Neural progenitor cell (in vitro differentiated cells): Measurements from ENCODE around the gene SGTA. TPM values are rescaled to one million over a fixed set of nuclear protein-coding genes. Genes with fewer than 3 reads are reported as not detected.

ENCODE experiments used
- DNase-seq: peaks from one replicate; pipeline ENCODE4 v3.0.0-alpha.2; 2016; ENCODE audit warnings: low spot score
- H2AFZ ChIP-seq: fragments of 200-600 bp; sonication (generic); replicated peaks from 2 replicates; pipeline ENCODE4 v1.6.1; 2016; ENCODE audit warnings: antibody characterized with exemption
- H3F3A ChIP-seq: fragments of 200-600 bp; sonication (generic); 2 replicates; pipeline ENCODE4 v1.6.1; 2016; ENCODE audit warnings: antibody characterized with exemption, low read depth
- H3K27ac ChIP-seq: fragments of 200-600 bp; sonication (generic); 2 replicates; pipeline ENCODE4 v1.5.1; 2016; ENCODE audit warnings: mild to moderate bottlenecking
- H3K27me3 ChIP-seq: fragments of 200-600 bp; sonication (generic); 2 replicates; pipeline ENCODE4 v1.6.1; 2016; ENCODE audit warnings: mild to moderate bottlenecking, moderate library complexity
- H3K36me3 ChIP-seq: fragments of 200-600 bp; sonication (generic); 2 replicates; pipeline ENCODE4 v1.5.1; 2016
- H3K4me1 ChIP-seq: fragments of 200-600 bp; sonication (generic); 2 replicates; pipeline ENCODE4 v1.6.1; 2016; ENCODE audit warnings: mixed run types
- H3K4me2 ChIP-seq: fragments of 200-600 bp; sonication (generic); 2 replicates; pipeline ENCODE4 v1.6.1; 2016
- H3K4me3 ChIP-seq: fragments of 200-600 bp; sonication (generic); 2 replicates; pipeline ENCODE4 v1.5.1; 2016
- H3K79me2 ChIP-seq: fragments of 200-600 bp; sonication (generic); 2 replicates; pipeline ENCODE4 v1.6.1; 2016; ENCODE audit warnings: low read depth
- H3K9ac ChIP-seq: fragments of 200-600 bp; sonication (generic); 2 replicates; pipeline ENCODE4 v1.6.1; 2016
- H3K9me3 ChIP-seq: fragments of 200-600 bp; sonication (generic); 2 replicates; pipeline ENCODE4 v1.5.1; 2016; ENCODE audit warnings: low read depth
- H4K20me1 ChIP-seq: fragments of 200-600 bp; sonication (generic); 2 replicates; pipeline ENCODE4 v1.6.1; 2016; ENCODE audit warnings: low read depth
- H3K27ac Mint-ChIP-seq: 3 replicates; pipeline ENCODE4 v1.8.0; 2021; ENCODE audit warnings: mixed read lengths
- H3K27me3 Mint-ChIP-seq: 2 replicates; pipeline ENCODE4 v1.8.0; 2022; ENCODE audit warnings: low read depth, mild to moderate bottlenecking, inconsistent platforms, moderate library complexity, mixed read lengths; ENCODE audit not compliant: insufficient read depth
- H3K36me3 Mint-ChIP-seq: 3 replicates; pipeline ENCODE4 v1.8.0; 2021; ENCODE audit warnings: mixed read lengths
- H3K4me1 Mint-ChIP-seq: 3 replicates; pipeline ENCODE4 v1.8.0; 2021; ENCODE audit warnings: mixed read lengths
- H3K4me3 Mint-ChIP-seq: 3 replicates; pipeline ENCODE4 v1.8.0; 2021; ENCODE audit warnings: mild to moderate bottlenecking, moderate library complexity, mixed read lengths
- H3K9me3 Mint-ChIP-seq: 3 replicates; pipeline ENCODE4 v1.8.0; 2020; ENCODE audit warnings: mixed read lengths
- CTCF ChIP-seq: fragments of 200-600 bp; sonication (generic); IDR thresholded peaks from 2 replicates; pipeline ENCODE4 v1.5.1; 2017; ENCODE audit warnings: antibody characterized with exemption, mild to moderate bottlenecking
- EZH2 ChIP-seq: fragments of 200-600 bp; sonication (generic); IDR thresholded peaks from 2 replicates; pipeline ENCODE4 v1.6.1; 2017; ENCODE audit warnings: antibody characterized with exemption, mild to moderate bottlenecking, moderate library complexity
- EZH2phosphoT487 ChIP-seq: fragments of 200-600 bp; sonication (generic); IDR thresholded peaks from 2 replicates; pipeline ENCODE4 v1.6.1; 2017; ENCODE audit warnings: antibody characterized with exemption
- total RNA-seq: library from RNA; depleted of rRNA; stranded (reverse); fragments of >200 nt; gene quantifications from 2 replicates; pipeline ENCODE4 v1.2.3, GENCODE V29; 2015; ENCODE audit warnings: low replicate concordance

Gene SGTA
- total RNA-seq, 1 donor from 2014 or later: 30.9 TPM

- H3K9me3 Mint-ChIP-seq: no peaks in the 10 kb centered on the region
- Histone ChIP-seq H3K4me3 (no peak overlapping the region), H3K4me1 (no peaks in the 10 kb centered on the region), H3F3A (peaks cover 9% of the 10 kb centered on the region), H3K27ac (no peak overlapping the region), H2AFZ (no peak overlapping the region), H4K20me1 (peaks cover 82% of the 10 kb centered on the region), H3K9me3 (no peaks in the 10 kb centered on the region), H3K36me3 (no peaks in the 10 kb centered on the region), H3K9ac (no peak overlapping the region), H3K27me3 (no peaks in the 10 kb centered on the region), H3K79me2 (peaks cover 88% of the 10 kb centered on the region), H3K4me2 (no peak overlapping the region)
- peaks cover 35% of the 10 kb centered on the region for H3K4me1 Mint-ChIP-seq
- no peak for DNase-seq
- H3K27me3 Mint-ChIP-seq: peaks cover 7% of the 10 kb centered on the region
- H3K36me3 Mint-ChIP-seq: peaks cover 12% of the 10 kb centered on the region
- TF ChIP-seq CTCF (no peak), EZH2phosphoT487 (no peak), EZH2 (no peak)
- H3K4me3 Mint-ChIP-seq: no peak overlapping the region
- no peak overlapping the region for H3K27ac Mint-ChIP-seq
These were observed 3.8 kb downstream of the SGTA start for GRCh38 chr19:2779121-2779740.

GRCh38 chr19:2777952-2778683, 5.0 kb downstream of the SGTA start:
- H3F3A ChIP-seq: no peaks in the 10 kb centered on the region
- no peak overlapping the region for H3K4me3 ChIP-seq
- TF ChIP-seq EZH2: no peak
- no peak for TF ChIP-seq EZH2phosphoT487
- no peak for TF ChIP-seq CTCF
- Mint-ChIP-seq H3K4me1 (peaks cover 26% of the 10 kb centered on the region), H3K9me3 (no peaks in the 10 kb centered on the region), H3K27ac (no peak overlapping the region), H3K4me3 (no peak overlapping the region), H3K36me3 (peaks cover 12% of the 10 kb centered on the region), H3K27me3 (peaks cover 4% of the 10 kb centered on the region)
- no peak for DNase-seq
- H3K27me3 ChIP-seq: no peaks in the 10 kb centered on the region
- no peaks in the 10 kb centered on the region for H3K36me3 ChIP-seq
- no peak overlapping the region for H3K9ac ChIP-seq
- H3K9me3 ChIP-seq: no peaks in the 10 kb centered on the region
- no peak overlapping the region for H3K27ac ChIP-seq
- peaks cover 86% of the 10 kb centered on the region for H4K20me1 ChIP-seq
- H3K4me1 ChIP-seq: no peaks in the 10 kb centered on the region
- H3K79me2 ChIP-seq: peaks cover 93% of the 10 kb centered on the region
- no peak overlapping the region for H2AFZ ChIP-seq
- no peak overlapping the region for H3K4me2 ChIP-seq

- Histone ChIP-seq H3K4me1 (no peaks in the 10 kb centered on the region), H3K4me2 (no peak overlapping the region), H3K27ac (no peak overlapping the region), H2AFZ (no peak overlapping the region), H3K27me3 (no peaks in the 10 kb centered on the region), H3K4me3 (no peak overlapping the region), H3K9me3 (no peaks in the 10 kb centered on the region), H3K36me3 (no peaks in the 10 kb centered on the region), H4K20me1 (peaks cover 83% of the 10 kb centered on the region), H3K79me2 (peaks cover 88% of the 10 kb centered on the region), H3K9ac (peak overlapping the region; percentile 25), H3F3A (no peaks in the 10 kb centered on the region)
- Mint-ChIP-seq H3K9me3 (no peaks in the 10 kb centered on the region), H3K36me3 (peaks cover 12% of the 10 kb centered on the region), H3K27me3 (peaks cover 2% of the 10 kb centered on the region), H3K4me3 (no peak overlapping the region), H3K4me1 (peaks cover 11% of the 10 kb centered on the region), H3K27ac (no peak overlapping the region)
- no peak for TF ChIP-seq EZH2
- TF ChIP-seq EZH2phosphoT487: no peak
- no peak for TF ChIP-seq CTCF
- DNase-seq: no peak
These were observed 7.3 kb downstream of the SGTA start for GRCh38 chr19:2775556-2776430.
